ENCODE measurements around the gene SSC4D. TPM values are rescaled to one million over a fixed set of nuclear protein-coding genes. Genes with fewer than 3 reads are reported as not detected.

The SSC4D gene
- 0.64 and 0.75 TPM in 2 replicates for total RNA-seq (2014; rRNA removed; shearing (Covaris generic))

GRCh38 chr7:76409537-76409936 is at the start of gene SSC4D:
Gene SSC4D (minus strand): TSS chr7:76409697. CDS start chr7:76404439, 5,258 bp downstream.

GRCh38 chr7:76424413-76425111 is 15.1 kb upstream of the SSC4D start, which contains the start of gene ZP3:
Gene ZP3 (plus strand): TSS chr7:76424950. CDS start chr7:76424965, 15 bp downstream.

GRCh38 chr7:76358481-76359110 is 50.9 kb downstream of the SSC4D start, which contains the start of gene YWHAG:
Gene YWHAG (minus strand): TSS chr7:76358991. CDS start chr7:76358808, 183 bp downstream.

Other genes starting within 250 kb of the SSC4D start
- 2.6 and 4.2 TPM in 2 replicates for gene SRRM3, start 207.8 kb downstream of the SSC4D start, total RNA-seq (2014; rRNA removed; shearing (Covaris generic))
- gene HSPB1, start 107.0 kb downstream of the SSC4D start, total RNA-seq (2014; rRNA removed; shearing (Covaris generic)), result 38.0 and 66.4 TPM in 2 replicates
- 59.6 and 62.5 TPM in 2 replicates for gene YWHAG, start 50.7 kb downstream of the SSC4D start, total RNA-seq (2014; rRNA removed; shearing (Covaris generic))
- gene ZP3, start 15.3 kb upstream of the SSC4D start, total RNA-seq (2014; rRNA removed; shearing (Covaris generic)), result 5.5 and 6.5 TPM in 2 replicates
- 12.4 and 19.7 TPM in 2 replicates for gene DTX2, start 52.0 kb upstream of the SSC4D start, total RNA-seq (2014; rRNA removed; shearing (Covaris generic))
- 2.1 and 3.9 TPM in 2 replicates for gene UPK3B, start 100.9 kb upstream of the SSC4D start, total RNA-seq (2014; rRNA removed; shearing (Covaris generic))
- 0.08 TPM in 1 of 2 replicates, not detected in the other for gene SPDYE16, start 133.6 kb upstream of the SSC4D start, total RNA-seq (2014; rRNA removed; shearing (Covaris generic))
- 12.9 and 13.1 TPM in 2 replicates for gene POMZP3, start 217.6 kb upstream of the SSC4D start, total RNA-seq (2014; rRNA removed; shearing (Covaris generic))